HepG2 (cell line): Measurements from ENCODE around the gene BASP1. TPM values are rescaled to one million over a fixed set of nuclear protein-coding genes. Genes with fewer than 3 reads are reported as not detected.

Source experiments
- HNRNPK ChIP-seq: fragments of 200-400 bp; formaldehyde crosslinking; IDR thresholded peaks from 2 replicates; pipeline ENCODE4 v1.6.1; 2018; ENCODE audit warnings: low read length, low read depth, moderate library complexity, mild to moderate bottlenecking; ENCODE audit not compliant: poor library complexity, severe bottlenecking
- NBN ChIP-seq: fragments of 450-650 bp; conservative IDR thresholded peaks from 2 replicates; pipeline ENCODE4 v1.6.1; 2017
- TOE1 ChIP-seq: sonication (generic); formaldehyde crosslinking; IDR thresholded peaks from 2 replicates; pipeline ENCODE4 v1.4.0; 2020; ENCODE audit warnings: mild to moderate bottlenecking, missing genetic modification reagents
- ZNF234 ChIP-seq: sonication (generic); formaldehyde crosslinking; conservative IDR thresholded peaks from 2 replicates; pipeline ENCODE4 v1.5.1; 2020; ENCODE audit warnings: mild to moderate bottlenecking, missing genetic modification reagents
- ZNF556 ChIP-seq: sonication (generic); formaldehyde crosslinking; IDR thresholded peaks from 2 replicates; pipeline ENCODE4 v1.4.0; 2020; ENCODE audit warnings: mild to moderate bottlenecking, missing genetic modification reagents, borderline replicate concordance
- ZNF878 ChIP-seq: sonication (generic); formaldehyde crosslinking; IDR thresholded peaks from 2 replicates; pipeline ENCODE4 v1.8.1; 2023; ENCODE audit warnings: mild to moderate bottlenecking, missing genetic modification reagents, moderate library complexity
- polyA plus RNA-seq, 8 experiments: library from polyadenylated mRNA; depleted of rRNA in 3 of 8; stranded (reverse) in 7 of 8; unstranded in 1 of 8; fragments of >200 nt; fragmentation: Illumina TruSeq in 4 of 8; extraction: Trizol in 4 of 8; gene quantifications; 2 replicates each; pipeline versions ENCODE4 v1.2.1 to v1.2.3, GENCODE V29; 2011 to 2016; ENCODE audit warnings: low read depth in 4 of 8, missing spikeins in 1 of 8, mixed read lengths in 1 of 8; ENCODE audit not compliant: insufficient read depth in 1 of 8
- total RNA-seq, 5 experiments: library from RNA; depleted of rRNA; stranded (reverse); fragments of >200 nt; fragmentation: Illumina TruSeq; extraction: Trizol; gene quantifications; 2 replicates each; pipeline ENCODE4 v1.2.3, GENCODE V29; 2016; ENCODE audit warnings: low read depth in 1 of 5
- TF ChIP-seq, protein P1 (sequence below): IDR thresholded peaks from 2 replicates; pipeline ENCODE4 v1.6.1; 2018; ENCODE audit warnings: missing genetic modification reagents
- TF ChIP-seq, protein P2 (sequence below): sonication (generic); formaldehyde crosslinking; IDR thresholded peaks from 2 replicates; pipeline ENCODE4 v1.4.0; 2020; ENCODE audit warnings: missing genetic modification reagents, borderline replicate concordance
- TF ChIP-seq, protein P3 (sequence below): sonication (generic); formaldehyde crosslinking; IDR thresholded peaks from 2 replicates; pipeline ENCODE4 v1.5.1; 2020; ENCODE audit warnings: mild to moderate bottlenecking, moderate library complexity, missing genetic modification reagents

BASP1 gene
- total and polyA plus RNA-seq, 2 of the 13 experiments (the other 11 are each of a cell fraction or from before 2014, with no cell fraction given): 0.04 TPM; not detected in 1

DNA sequence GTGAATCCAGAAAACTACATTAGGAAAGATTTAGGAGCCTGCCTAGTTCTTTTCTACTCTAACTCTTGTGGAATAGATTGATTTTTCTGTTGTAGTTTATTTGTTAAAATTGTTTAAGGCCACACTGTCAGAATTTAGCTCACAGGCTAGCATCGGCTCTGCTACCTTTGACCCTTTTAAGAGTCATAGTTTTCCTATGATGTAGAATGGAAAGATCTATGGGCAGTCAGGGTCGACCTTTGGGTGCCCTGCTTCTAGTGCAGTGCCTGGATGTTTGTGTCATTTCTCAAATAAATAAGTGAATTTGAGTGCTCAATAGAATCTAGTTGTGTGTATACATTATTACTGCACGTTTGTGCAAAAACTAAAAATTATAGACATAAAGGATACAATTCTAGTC is 38.7 kb downstream of the BASP1 start (continued):
- TF ChIP-seq HNRNPK: no peak
- TF ChIP-seq, protein P1, sequence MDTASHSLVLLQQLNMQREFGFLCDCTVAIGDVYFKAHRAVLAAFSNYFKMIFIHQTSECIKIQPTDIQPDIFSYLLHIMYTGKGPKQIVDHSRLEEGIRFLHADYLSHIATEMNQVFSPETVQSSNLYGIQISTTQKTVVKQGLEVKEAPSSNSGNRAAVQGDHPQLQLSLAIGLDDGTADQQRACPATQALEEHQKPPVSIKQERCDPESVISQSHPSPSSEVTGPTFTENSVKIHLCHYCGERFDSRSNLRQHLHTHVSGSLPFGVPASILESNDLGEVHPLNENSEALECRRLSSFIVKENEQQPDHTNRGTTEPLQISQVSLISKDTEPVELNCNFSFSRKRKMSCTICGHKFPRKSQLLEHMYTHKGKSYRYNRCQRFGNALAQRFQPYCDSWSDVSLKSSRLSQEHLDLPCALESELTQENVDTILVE (CRISPR knock-in tag): no peak
- TF ChIP-seq TOE1 (CRISPR knock-in tag): no peak
- TF ChIP-seq, protein P2, sequence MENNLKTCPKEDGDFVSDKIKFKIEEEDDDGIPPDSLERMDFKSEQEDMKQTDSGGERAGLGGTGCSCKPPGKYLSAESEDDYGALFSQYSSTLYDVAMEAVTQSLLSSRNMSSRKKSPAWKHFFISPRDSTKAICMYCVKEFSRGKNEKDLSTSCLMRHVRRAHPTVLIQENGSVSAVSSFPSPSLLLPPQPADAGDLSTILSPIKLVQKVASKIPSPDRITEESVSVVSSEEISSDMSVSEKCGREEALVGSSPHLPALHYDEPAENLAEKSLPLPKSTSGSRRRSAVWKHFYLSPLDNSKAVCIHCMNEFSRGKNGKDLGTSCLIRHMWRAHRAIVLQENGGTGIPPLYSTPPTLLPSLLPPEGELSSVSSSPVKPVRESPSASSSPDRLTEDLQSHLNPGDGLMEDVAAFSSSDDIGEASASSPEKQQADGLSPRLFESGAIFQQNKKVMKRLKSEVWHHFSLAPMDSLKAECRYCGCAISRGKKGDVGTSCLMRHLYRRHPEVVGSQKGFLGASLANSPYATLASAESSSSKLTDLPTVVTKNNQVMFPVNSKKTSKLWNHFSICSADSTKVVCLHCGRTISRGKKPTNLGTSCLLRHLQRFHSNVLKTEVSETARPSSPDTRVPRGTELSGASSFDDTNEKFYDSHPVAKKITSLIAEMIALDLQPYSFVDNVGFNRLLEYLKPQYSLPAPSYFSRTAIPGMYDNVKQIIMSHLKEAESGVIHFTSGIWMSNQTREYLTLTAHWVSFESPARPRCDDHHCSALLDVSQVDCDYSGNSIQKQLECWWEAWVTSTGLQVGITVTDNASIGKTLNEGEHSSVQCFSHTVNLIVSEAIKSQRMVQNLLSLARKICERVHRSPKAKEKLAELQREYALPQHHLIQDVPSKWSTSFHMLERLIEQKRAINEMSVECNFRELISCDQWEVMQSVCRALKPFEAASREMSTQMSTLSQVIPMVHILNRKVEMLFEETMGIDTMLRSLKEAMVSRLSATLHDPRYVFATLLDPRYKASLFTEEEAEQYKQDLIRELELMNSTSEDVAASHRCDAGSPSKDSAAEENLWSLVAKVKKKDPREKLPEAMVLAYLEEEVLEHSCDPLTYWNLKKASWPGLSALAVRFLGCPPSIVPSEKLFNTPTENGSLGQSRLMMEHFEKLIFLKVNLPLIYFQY (CRISPR knock-in tag): no peak
- no peak for TF ChIP-seq ZNF234 (CRISPR knock-in tag)
- no peak for TF ChIP-seq ZNF556 (CRISPR knock-in tag)
- no peak for TF ChIP-seq NBN
- no peak for TF ChIP-seq ZNF878 (CRISPR knock-in tag)
- TF ChIP-seq, protein P3, sequence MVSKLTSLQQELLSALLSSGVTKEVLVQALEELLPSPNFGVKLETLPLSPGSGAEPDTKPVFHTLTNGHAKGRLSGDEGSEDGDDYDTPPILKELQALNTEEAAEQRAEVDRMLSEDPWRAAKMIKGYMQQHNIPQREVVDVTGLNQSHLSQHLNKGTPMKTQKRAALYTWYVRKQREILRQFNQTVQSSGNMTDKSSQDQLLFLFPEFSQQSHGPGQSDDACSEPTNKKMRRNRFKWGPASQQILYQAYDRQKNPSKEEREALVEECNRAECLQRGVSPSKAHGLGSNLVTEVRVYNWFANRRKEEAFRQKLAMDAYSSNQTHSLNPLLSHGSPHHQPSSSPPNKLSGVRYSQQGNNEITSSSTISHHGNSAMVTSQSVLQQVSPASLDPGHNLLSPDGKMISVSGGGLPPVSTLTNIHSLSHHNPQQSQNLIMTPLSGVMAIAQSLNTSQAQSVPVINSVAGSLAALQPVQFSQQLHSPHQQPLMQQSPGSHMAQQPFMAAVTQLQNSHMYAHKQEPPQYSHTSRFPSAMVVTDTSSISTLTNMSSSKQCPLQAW (CRISPR knock-in tag): no peak
